GM21723 (cell line): ENCODE measurements around the gene FGL2.
"Not testable (repeated sequence)": the region's sequence is repeated elsewhere in the genome, so short reads cannot be mapped to it uniquely, and the experiment has no call there.

Source experiments
- ATAC-seq: cut with Tn5 transposase; IDR thresholded peaks from one replicate; pipeline ENCODE4 v1.9.1; 2021; ENCODE audit warnings: mild to moderate bottlenecking, moderate library complexity; ENCODE audit not compliant: unreplicated experiment

Gene FGL2

GRCh38 chr7:77199013-77199966 is at the start of gene FGL2:
Gene FGL2, minus strand, starts transcription at chr7:77199819. Its CDS starts 26 bp downstream, at chr7:77199793.
- no peak for ATAC-seq

- ATAC-seq: no peak
These were observed 48.5 kb upstream of the FGL2 start for GRCh38 chr7:77248154-77248553.

GRCh38 chr7:77247206-77247850 is 47.7 kb upstream of the FGL2 start:
- ATAC-seq: peak; percentile 77

- ATAC-seq: no peak
These were observed 46.5 kb upstream of the FGL2 start for GRCh38 chr7:77246026-77246640.

- no peak for ATAC-seq
These were observed 45.6 kb upstream of the FGL2 start for GRCh38 chr7:77245015-77245755.

- no peak for ATAC-seq
These were observed 44.8 kb upstream of the FGL2 start for GRCh38 chr7:77244222-77244934.

GRCh38 chr7:77242554-77242953 is 42.9 kb upstream of the FGL2 start:
- no peak for ATAC-seq

- no peak for ATAC-seq
These were observed 42.4 kb upstream of the FGL2 start for GRCh38 chr7:77242068-77242467.

GRCh38 chr7:77239471-77239870 is 39.9 kb upstream of the FGL2 start:
- no peak for ATAC-seq

- no peak for ATAC-seq
These were observed 39.1 kb upstream of the FGL2 start for GRCh38 chr7:77238703-77239136.

- ATAC-seq: no peak
These were observed 35.7 kb upstream of the FGL2 start for GRCh38 chr7:77235276-77235675.

GRCh38 chr7:77232467-77232866 is 32.8 kb upstream of the FGL2 start:
- no peak for ATAC-seq

- ATAC-seq: not testable (repeated sequence)
These were observed 29.2 kb upstream of the FGL2 start for GRCh38 chr7:77228795-77229194.

GRCh38 chr7:77226357-77226839 is 26.8 kb upstream of the FGL2 start:
- ATAC-seq: no peak

GRCh38 chr7:77223261-77223660 is 23.6 kb upstream of the FGL2 start:
- ATAC-seq: no peak

GRCh38 chr7:77222819-77223218 is 23.2 kb upstream of the FGL2 start:
- ATAC-seq: no peak

GRCh38 chr7:77222065-77222464 is 22.4 kb upstream of the FGL2 start:
- no peak for ATAC-seq

GRCh38 chr7:77219701-77220331 is 20.2 kb upstream of the FGL2 start:
- not testable (repeated sequence) for ATAC-seq

GRCh38 chr7:77217474-77218185 is 18.0 kb upstream of the FGL2 start:
- ATAC-seq: no peak
